Ectodermal cell (in vitro differentiated cells): ENCODE measurements around the gene FAM9A.

ENCODE experiments used
- H3K27ac ChIP-seq: 2 replicates; pipeline ENCODE4 v1.7.0; 2013; ENCODE audit warnings: mild to moderate bottlenecking, low read depth, low read length; ENCODE audit not compliant: insufficient read depth, poor library complexity, severe bottlenecking
- H3K27me3 ChIP-seq: 2 replicates; pipeline ENCODE4 v1.7.0; 2013; ENCODE audit warnings: mild to moderate bottlenecking, low read length; ENCODE audit not compliant: insufficient read depth, control insufficient read depth, poor library complexity, severe bottlenecking
- H3K36me3 ChIP-seq: one replicate; pipeline ENCODE4 v1.7.0; 2013; ENCODE audit warnings: low read length; ENCODE audit not compliant: control insufficient read depth, insufficient read depth
- H3K4me1 ChIP-seq: one replicate; pipeline ENCODE4 v1.7.0; 2013; ENCODE audit warnings: low read length; ENCODE audit not compliant: control insufficient read depth, insufficient read depth
- H3K4me3 ChIP-seq: 2 replicates; pipeline ENCODE4 v1.7.0; 2013; ENCODE audit warnings: low read depth, low read length, control low read depth; ENCODE audit not compliant: insufficient read depth
- H3K9me3 ChIP-seq: 2 replicates; pipeline ENCODE4 v1.7.0; 2013; ENCODE audit warnings: mild to moderate bottlenecking, low read length, moderate library complexity; ENCODE audit not compliant: control insufficient read depth
- WGBS, 2 experiments: methylation state at CpG; one replicate each; pipeline ENCODE4 v1.1.7; 2013; ENCODE audit warnings: missing lambda C conversion rate in 2 of 2; 5-methylcytosine and 5-hydroxymethylcytosine counted together

The FAM9A gene

DNA sequence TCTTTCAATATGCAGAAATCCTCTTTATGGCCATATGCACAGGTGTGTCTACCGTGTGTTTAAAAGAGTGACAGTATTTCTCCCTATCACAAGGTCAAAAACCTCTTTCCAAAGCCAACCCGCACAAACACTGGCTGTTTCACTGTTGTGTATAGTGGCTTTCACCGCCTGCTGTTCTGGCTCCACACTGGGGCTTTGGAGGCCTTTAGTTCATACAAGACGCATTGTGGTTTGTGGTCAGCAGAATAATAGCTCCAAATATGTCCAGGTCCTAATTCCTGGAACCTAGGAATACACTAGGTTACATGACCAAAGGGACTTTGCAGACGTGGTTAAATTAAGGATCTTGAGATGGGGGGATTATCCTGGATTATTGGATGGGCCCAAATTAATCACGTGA lies 40.7 kb upstream of the FAM9A start:
- no peak overlapping the region for H3K27ac ChIP-seq
- H3K4me3 ChIP-seq, result no peak overlapping the region
- no peaks in the 10 kb centered on the region for H3K36me3 ChIP-seq
- no peaks in the 10 kb centered on the region for H3K4me1 ChIP-seq
- 91 to 92% methylated on average over 6 of the region's 6 CpGs for WGBS, 2 experiments
- no peaks in the 10 kb centered on the region for H3K27me3 ChIP-seq
- H3K9me3 ChIP-seq, result no peaks in the 10 kb centered on the region

DNA sequence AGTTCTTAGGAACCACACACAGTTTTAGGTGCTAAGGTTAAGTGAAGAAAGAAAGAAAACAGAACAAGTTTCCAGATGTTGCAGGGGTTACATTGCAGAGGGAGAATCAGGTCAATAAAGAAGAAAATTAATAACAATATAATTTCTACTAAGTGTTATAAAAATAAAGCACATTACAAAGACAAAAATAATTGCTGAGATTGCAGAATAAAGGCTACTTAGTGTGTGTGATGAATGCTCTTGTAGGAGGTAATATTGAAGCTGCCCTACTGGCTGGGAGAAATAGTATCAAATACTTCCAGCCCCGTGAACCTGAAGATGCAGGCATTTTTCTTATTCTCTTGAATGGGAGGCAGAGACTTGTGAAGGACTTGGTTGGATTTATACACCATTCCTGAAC lies 33.2 kb upstream of the FAM9A start:
- Histone ChIP-seq H3K4me3 (no peak overlapping the region), H3K4me1 (no peaks in the 10 kb centered on the region)
- WGBS, 2 experiments, result 87 to 91% methylated on average over 1 of the region's 1 CpG

DNA sequence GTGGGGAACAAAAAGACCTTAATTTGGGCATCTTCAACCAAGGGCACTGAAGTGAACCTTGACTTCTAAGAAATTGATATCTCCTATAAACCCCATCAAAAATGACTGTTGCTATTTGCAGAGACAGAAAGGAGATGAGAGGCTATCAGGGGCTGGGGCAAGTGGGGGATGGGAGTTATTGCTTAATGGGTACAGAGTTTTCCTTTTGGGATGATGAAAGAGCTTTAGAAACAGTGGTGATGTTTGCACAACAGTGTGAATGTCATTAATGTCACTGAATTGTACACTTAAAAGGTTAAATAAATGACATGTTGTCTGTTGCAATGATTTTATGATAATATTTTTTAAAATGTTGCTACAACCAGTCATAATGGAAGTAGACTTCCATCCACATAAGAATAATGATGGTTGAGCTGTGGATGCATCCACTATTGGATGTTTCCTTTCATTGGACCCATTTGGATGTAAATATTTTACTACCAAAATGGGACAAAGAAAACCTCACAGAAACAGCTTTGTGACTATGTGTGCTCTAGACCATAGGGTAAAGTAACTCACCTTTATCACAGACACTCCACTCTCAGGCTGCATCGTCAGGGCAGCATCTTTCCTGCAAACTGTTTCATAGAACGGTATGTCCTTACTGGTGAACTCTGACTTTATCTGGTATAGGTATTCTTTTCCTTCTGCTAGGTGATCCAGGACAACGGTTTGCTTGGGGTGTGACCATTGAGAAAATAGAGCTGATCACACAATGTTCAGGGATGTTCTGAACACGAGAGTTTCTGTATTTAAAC lies 31.6 kb upstream of the FAM9A start:
- H3K27me3 ChIP-seq, result no peaks in the 10 kb centered on the region
- no peak overlapping the region for H3K4me3 ChIP-seq
- H3K9me3 ChIP-seq, result no peaks in the 10 kb centered on the region
- H3K4me1 ChIP-seq, result no peaks in the 10 kb centered on the region
- 92 to 94% methylated on average over 2 to 3 of the region's 4 CpGs for WGBS, 2 experiments
- no peak overlapping the region for H3K27ac ChIP-seq
- H3K36me3 ChIP-seq, result no peaks in the 10 kb centered on the region

More for the DNA sequence above, 33.2 kb upstream of the FAM9A start:
- no peak overlapping the region for H3K27ac ChIP-seq
- no peaks in the 10 kb centered on the region for H3K9me3 ChIP-seq
- no peaks in the 10 kb centered on the region for H3K36me3 ChIP-seq
- H3K27me3 ChIP-seq, result no peaks in the 10 kb centered on the region

DNA sequence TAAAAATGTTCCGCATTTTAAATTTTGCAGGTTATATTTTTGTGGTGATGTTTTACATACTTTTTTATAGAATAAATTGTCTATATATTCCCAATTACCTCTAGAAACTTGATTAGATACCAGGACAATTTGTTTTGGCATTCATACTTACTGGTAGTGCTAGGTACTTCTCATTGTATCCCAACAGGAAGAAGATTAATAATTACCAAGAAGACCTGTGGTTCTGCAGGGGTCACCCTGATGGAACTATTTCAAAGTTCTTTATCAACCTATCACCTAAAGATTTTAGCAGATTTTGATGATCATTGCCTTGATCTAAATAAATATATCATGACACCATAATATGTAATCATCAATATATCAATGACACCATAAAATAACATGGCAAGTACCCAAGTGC lies 22.5 kb upstream of the FAM9A start:
- WGBS, 2 experiments, result no CpG with 5 or more reads among the region's 1 CpG
- H3K27ac ChIP-seq, result no peak overlapping the region
- no peaks in the 10 kb centered on the region for H3K9me3 ChIP-seq
- H3K4me3 ChIP-seq, result no peak overlapping the region
- H3K27me3 ChIP-seq, result no peaks in the 10 kb centered on the region
- H3K36me3 ChIP-seq, result no peaks in the 10 kb centered on the region
- no peaks in the 10 kb centered on the region for H3K4me1 ChIP-seq

DNA sequence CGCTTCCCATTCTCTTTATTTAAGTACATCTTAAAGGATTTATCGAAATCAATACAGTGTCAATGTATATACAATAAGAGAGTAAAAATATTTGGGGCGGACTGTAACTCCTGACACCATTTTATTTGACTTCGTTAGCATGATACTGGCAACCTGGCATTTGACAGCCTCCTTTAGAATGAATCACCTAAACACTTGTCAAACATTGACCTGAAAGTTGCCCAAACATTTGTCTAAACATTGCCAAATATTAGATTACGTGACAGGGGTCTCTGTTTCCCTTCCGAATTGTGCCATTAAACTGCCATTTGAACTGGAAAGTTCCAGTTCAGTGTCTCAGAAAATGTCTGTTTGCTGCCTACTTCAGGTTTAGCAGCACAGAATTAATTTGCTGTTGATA lies 20.8 kb upstream of the FAM9A start:
- 87 to 97% methylated on average over 4 to 5 of the region's 6 CpGs for WGBS, 2 experiments
- no peak overlapping the region for H3K4me3 ChIP-seq

GRCh38 chrX:8820910-8821527 lies 19.8 kb upstream of the FAM9A start:
- WGBS, 2 experiments, result 20 to 36% methylated on average over 4 to 5 of the region's 5 CpGs
- Histone ChIP-seq H3K27me3 (no peaks in the 10 kb centered on the region), H3K36me3 (no peaks in the 10 kb centered on the region), H3K4me3 (no peak overlapping the region), H3K4me1 (no peaks in the 10 kb centered on the region), H3K9me3 (no peaks in the 10 kb centered on the region), H3K27ac (no peak overlapping the region)

More for the DNA sequence above, 20.8 kb upstream of the FAM9A start:
- no peaks in the 10 kb centered on the region for H3K27me3 ChIP-seq
- H3K36me3 ChIP-seq, result no peaks in the 10 kb centered on the region
- H3K27ac ChIP-seq, result no peak overlapping the region
- no peaks in the 10 kb centered on the region for H3K9me3 ChIP-seq
- no peaks in the 10 kb centered on the region for H3K4me1 ChIP-seq

- H3K27ac ChIP-seq, result no peak overlapping the region
- H3K4me1 ChIP-seq, result no peaks in the 10 kb centered on the region
- no peaks in the 10 kb centered on the region for H3K9me3 ChIP-seq
- H3K27me3 ChIP-seq, result no peaks in the 10 kb centered on the region
- H3K4me3 ChIP-seq, result no peak overlapping the region
- no peaks in the 10 kb centered on the region for H3K36me3 ChIP-seq
Observed at GRCh38 chrX:8815460-8816065, 14.4 kb upstream of the FAM9A start.

GRCh38 chrX:8813036-8813435 lies 11.9 kb upstream of the FAM9A start:
- Histone ChIP-seq H3K36me3 (no peaks in the 10 kb centered on the region), H3K9me3 (no peaks in the 10 kb centered on the region), H3K4me3 (no peak overlapping the region), H3K4me1 (no peaks in the 10 kb centered on the region), H3K27me3 (no peaks in the 10 kb centered on the region), H3K27ac (no peak overlapping the region)
- WGBS, 2 experiments, result 67 to 69% methylated on average over 1 of the region's 2 CpGs

DNA sequence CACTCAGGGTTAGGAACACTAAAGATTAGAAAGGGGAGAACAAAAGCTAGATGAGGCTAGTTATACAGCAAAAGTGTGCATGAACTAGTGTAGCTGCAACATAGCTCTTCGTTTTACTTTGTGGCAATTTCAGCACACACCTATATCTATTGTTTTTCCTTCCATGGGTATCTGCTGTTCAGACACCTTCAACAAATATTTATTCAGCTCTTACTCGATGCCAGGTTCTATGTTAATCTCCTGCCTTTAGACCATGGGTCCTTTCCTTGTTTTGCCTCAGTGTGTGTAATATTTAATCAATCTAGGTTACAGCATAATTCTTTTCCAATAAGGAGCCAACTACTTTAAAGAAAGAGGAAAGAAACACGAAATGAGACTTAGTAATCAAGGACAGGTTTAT lies 10.4 kb upstream of the FAM9A start:
- Histone ChIP-seq H3K36me3 (no peaks in the 10 kb centered on the region), H3K4me3 (no peak overlapping the region), H3K27me3 (no peaks in the 10 kb centered on the region), H3K4me1 (no peaks in the 10 kb centered on the region), H3K9me3 (no peaks in the 10 kb centered on the region), H3K27ac (no peak overlapping the region)
- 90 to 92% methylated on average over 2 of the region's 3 CpGs for WGBS, 2 experiments

- no peaks in the 10 kb centered on the region for H3K36me3 ChIP-seq
- no peak overlapping the region for H3K4me3 ChIP-seq
- no peak overlapping the region for H3K27ac ChIP-seq
- H3K9me3 ChIP-seq, result no peaks in the 10 kb centered on the region
- no peaks in the 10 kb centered on the region for H3K4me1 ChIP-seq
- H3K27me3 ChIP-seq, result no peaks in the 10 kb centered on the region
Observed at GRCh38 chrX:8808661-8809060, 7.5 kb upstream of the FAM9A start.
